ENCODE measurements around the gene SYDE1. TPM values are rescaled to one million over a fixed set of nuclear protein-coding genes. Genes with fewer than 3 reads are reported as not detected.
"Not testable (repeated sequence)": the region's sequence is repeated elsewhere in the genome, so short reads cannot be mapped to it uniquely, and the experiment has no call there.

The SYDE1 gene
- 6.4 TPM for polyA plus RNA-seq (2012; ENCODE audit: insufficient read depth, insufficient read length, low read depth)

DNA sequence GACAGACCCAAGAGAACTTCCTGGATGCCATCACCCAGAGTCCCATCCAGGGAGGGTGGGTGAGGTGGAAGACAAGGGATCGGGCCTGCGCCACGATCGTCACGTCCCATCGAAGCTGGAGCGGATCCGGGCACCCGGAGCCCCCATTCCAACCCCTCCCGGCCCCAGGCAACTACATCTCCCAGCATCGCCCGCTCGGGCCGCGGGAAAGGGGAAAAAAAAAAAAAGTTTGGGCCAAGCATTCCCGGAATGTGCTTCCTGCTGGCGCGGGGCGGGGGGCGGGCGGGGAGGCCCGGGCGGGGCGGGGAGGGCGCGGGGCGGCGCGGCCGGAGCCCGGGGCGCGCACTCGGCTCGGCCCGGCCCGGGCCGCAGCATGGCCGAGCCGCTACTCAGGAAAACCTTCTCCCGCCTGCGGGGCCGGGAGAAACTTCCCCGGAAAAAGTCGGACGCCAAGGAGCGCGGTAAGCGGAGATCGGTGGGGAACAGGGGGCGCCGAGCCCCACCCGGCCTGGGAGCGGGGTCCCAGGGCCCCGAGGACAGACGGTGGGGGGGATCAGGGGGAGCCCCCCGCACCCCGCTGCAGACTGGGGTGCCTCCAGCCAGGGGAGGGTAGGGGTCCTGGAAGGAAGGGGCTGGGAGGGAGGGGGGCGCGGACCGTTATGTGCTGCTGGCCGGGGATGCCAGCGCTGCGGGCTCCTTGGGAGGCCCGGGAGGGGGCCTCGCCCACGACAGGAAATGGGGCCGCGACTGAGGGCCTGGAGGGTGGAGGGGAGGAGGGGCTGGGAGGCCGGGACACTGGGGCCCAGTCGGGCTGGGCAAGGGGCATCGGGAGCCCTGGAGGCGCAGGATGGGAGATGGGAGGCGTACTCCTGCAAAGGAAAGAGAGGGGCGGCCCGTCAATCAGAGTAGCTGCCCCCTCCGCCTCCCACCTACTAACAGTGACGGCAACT lies at the start of gene SYDE1:
TSS of gene SYDE1 (plus strand) at position 341 of the 950 bp plus-strand sequence. CDS start at position 374, 33 bp downstream.
- DNase-seq, result no peak
- Histone ChIP-seq H3K4me3 (ENCODE audit: low read depth, low read length) (peak within 1 kb of the TSS; percentile 40), H3K9me3 (no peaks in the 10 kb centered on the region), H3K4me1 (no peaks in the 10 kb centered on the region), H3K36me3 (no peaks in the 10 kb centered on the region), H3K27me3 (peaks cover 23% of the 10 kb centered on the region)
- no peak for TF ChIP-seq CTCF (IDR thresholded peaks at IDR 0.05; ENCODE audit: low read depth, low read length)

GRCh38 chr19:15062036-15062435 lies 45.2 kb upstream of the SYDE1 start:
- Histone ChIP-seq H3K4me1 (no peaks in the 10 kb centered on the region), H3K36me3 (no peaks in the 10 kb centered on the region), H3K27me3 (no peaks in the 10 kb centered on the region; the same call in 1 of the 2 replicates), H3K9me3 (no peaks in the 10 kb centered on the region), H3K4me3 (ENCODE audit: low read depth, low read length) (no peak overlapping the region)
- DNase-seq, result no peak
- TF ChIP-seq CTCF (IDR thresholded peaks at IDR 0.05; ENCODE audit: low read depth, low read length), result no peak

- H3K4me1 ChIP-seq, DNase-seq: not testable (repeated sequence)
Observed at GRCh38 chr19:15070386-15070785, 36.8 kb upstream of the SYDE1 start.

DNA sequence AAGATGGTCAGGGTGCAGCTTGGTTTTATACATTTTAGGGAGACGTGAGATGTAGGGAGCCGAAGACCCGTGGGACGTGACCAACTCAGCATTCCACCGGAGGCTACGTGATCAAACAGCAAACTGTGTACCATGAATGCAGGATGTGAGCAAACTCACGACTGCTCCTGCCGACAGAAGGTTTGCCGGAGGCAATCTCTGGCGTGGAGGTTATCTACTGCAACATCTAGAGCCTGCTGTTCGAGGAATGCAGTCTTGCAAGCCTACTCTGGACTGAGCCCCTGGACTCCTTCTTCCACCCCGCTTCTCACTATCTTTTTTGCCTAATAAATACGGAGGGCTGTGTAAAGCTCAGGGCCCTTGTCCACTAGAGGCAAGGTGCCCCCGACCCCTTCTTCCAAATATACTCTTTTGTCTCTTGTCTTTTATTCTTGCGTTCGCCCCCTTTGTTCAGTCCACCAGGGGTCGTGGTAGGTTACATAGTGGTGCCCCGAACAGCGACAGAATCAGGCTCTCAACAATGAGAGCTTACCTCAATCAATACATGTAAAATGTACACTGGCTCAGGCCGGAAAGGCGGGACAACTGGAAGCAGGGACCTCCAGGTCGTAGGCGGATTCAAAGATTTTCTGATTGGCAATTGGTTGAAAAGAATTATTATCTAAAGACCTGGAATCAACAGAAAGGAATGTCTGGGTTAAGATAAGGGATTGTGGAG lies 34.1 kb upstream of the SYDE1 start:
- no peak overlapping the region for H3K4me3 ChIP-seq (ENCODE audit: low read depth, low read length)

More at GRCh38 chr19:15070386-15070785, 36.8 kb upstream of the SYDE1 start:
- H3K27me3 ChIP-seq; H3K36me3 ChIP-seq; H3K9me3 ChIP-seq; H3K4me3 ChIP-seq (ENCODE audit: low read depth, low read length): not testable (repeated sequence)

GRCh38 chr19:15074371-15074770 lies 32.8 kb upstream of the SYDE1 start:
- H3K27me3 ChIP-seq, result no peaks in the 10 kb centered on the region
- no peaks in the 10 kb centered on the region for H3K36me3 ChIP-seq
- no peaks in the 10 kb centered on the region for H3K9me3 ChIP-seq
- no peak overlapping the region for H3K4me3 ChIP-seq (ENCODE audit: low read depth, low read length)
- no peak for TF ChIP-seq CTCF (IDR thresholded peaks at IDR 0.05; ENCODE audit: low read depth, low read length)
- no peaks in the 10 kb centered on the region for H3K4me1 ChIP-seq
- no peak for DNase-seq

More for the DNA sequence above, 34.1 kb upstream of the SYDE1 start:
- H3K36me3 ChIP-seq, result no peaks in the 10 kb centered on the region
- no peaks in the 10 kb centered on the region for H3K9me3 ChIP-seq
- peak; percentile 46 for TF ChIP-seq CTCF (IDR thresholded peaks at IDR 0.05; ENCODE audit: low read depth, low read length)
- no peaks in the 10 kb centered on the region for H3K4me1 ChIP-seq
- peak; percentile 18 for DNase-seq
- H3K27me3 ChIP-seq, result 0 out of 2 replicates have a peak, but pooled peaks cover under 1% of the 10 kb centered on the region

DNA sequence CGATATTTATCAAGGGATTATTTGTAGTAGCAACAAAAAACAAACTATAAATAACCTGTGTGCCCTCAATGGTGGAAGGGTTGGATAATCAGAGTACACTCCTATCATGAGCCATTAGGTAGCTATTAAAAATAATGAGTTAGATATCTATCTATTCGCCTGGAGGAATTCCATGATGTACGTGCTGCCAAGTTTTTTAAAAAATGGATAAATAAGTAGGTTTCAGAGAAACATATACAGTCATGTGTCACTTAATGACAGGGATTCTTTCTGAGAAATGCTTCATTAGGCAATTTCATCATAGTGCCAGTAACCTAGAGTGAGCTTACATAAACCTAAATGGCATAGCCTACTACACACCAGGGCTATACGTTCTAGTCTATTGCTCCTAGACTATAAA lies 31.4 kb upstream of the SYDE1 start:
- TF ChIP-seq CTCF (IDR thresholded peaks at IDR 0.05; ENCODE audit: low read depth, low read length), result no peak
- H3K27me3 ChIP-seq, result no peaks in the 10 kb centered on the region
- H3K4me1 ChIP-seq, result no peaks in the 10 kb centered on the region
- no peaks in the 10 kb centered on the region for H3K36me3 ChIP-seq
- no peaks in the 10 kb centered on the region for H3K9me3 ChIP-seq
- no peak for DNase-seq
- H3K4me3 ChIP-seq (ENCODE audit: low read depth, low read length), result no peak overlapping the region

DNA sequence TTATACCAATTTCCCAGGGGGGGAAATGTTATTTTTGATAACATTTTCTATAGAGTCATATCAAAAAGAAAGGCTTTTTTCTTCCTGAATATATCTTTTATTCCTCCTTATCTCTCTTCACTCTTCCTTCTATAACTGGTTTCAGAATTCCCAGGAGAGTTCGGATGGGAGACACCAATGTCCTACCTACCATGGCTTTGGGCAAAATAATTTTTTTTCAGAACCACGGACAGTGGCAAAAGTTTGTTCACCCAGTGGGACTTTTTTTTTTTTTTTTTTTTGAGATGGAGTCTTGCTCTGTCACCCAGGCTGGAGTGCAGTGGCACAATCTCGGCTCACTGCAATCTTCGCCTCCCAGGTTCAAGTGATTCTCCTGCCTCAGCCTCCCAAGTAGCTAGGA lies 27.2 kb upstream of the SYDE1 start:
- H3K27me3 ChIP-seq; H3K36me3 ChIP-seq; H3K9me3 ChIP-seq; H3K4me3 ChIP-seq (ENCODE audit: low read depth, low read length); H3K4me1 ChIP-seq; DNase-seq: not testable (repeated sequence)
